ENCODE data around the gene TBX1. TPM values are rescaled to one million over a fixed set of nuclear protein-coding genes. Genes with fewer than 3 reads are reported as not detected.

The TBX1 gene
- total and polyA plus RNA-seq, 10 of the 15 experiments (the other 5 are each of a cell fraction or from before 2014, with no cell fraction given) = not detected

GRCh38 chr22:19747551-19747950 is 13.0 kb upstream of the TBX1 start:
- WGBS (ENCODE audit: insufficient coverage, insufficient replicate concordance, low lambda C conversion rate, missing lambda C conversion rate) = 13% methylated on average over 12 of the region's 12 CpGs
- Histone ChIP-seq H3K27me3 (replicated peaks in 1 of 2; ENCODE audit: control insufficient read depth in 2 of 2, insufficient read depth in 2 of 2, low read length in 1 of 2) (peaks cover 0 to 3% of the 10 kb centered on the region in 2 experiments; a peak in 3 of 4 replicates), H2AFZ (ENCODE audit: control insufficient read depth, low read depth, low read length) (no peak overlapping the region), H3K9me3 (replicated peaks; ENCODE audit: control insufficient read depth, insufficient read depth, low read length) (no peaks in the 10 kb centered on the region), H3K9ac (ENCODE audit: control insufficient read depth, insufficient read depth, low read length) (no peak overlapping the region), H3K36me3 (ENCODE audit: control insufficient read depth in 2 of 2, insufficient read depth in 2 of 2, low read length in 1 of 2) (no peaks in the 10 kb centered on the region), H3K4me1 (ENCODE audit: control insufficient read depth, insufficient read depth, low read length) (no peaks in the 10 kb centered on the region), H3K27ac (ENCODE audit: control insufficient read depth, insufficient read depth) (no peak overlapping the region), H3K4me2 (ENCODE audit: control insufficient read depth, insufficient read depth) (no peak overlapping the region), H3K4me3 (no peak overlapping the region), H4K20me1 (ENCODE audit: control insufficient read depth, insufficient read depth) (peaks cover 1% of the 10 kb centered on the region; the same call in 1 of the 2 replicates), H3K79me2 (ENCODE audit: control insufficient read depth, insufficient read depth, low read length) (no peaks in the 10 kb centered on the region)
- DNase-seq (ENCODE audit: low read depth, low spot score) = no peak
- TF ChIP-seq BCLAF1 (IDR thresholded peaks at IDR 0.05) (no peak), CUX1 (IDR thresholded peaks at IDR 0.05; ENCODE audit: insufficient replicate concordance, low read depth, low read length) (no peak), RAD51 (IDR thresholded peaks at IDR 0.05) (no peak), NR2C1 (IDR thresholded peaks at IDR 0.05) (no peak), RBBP5 (conservative IDR thresholded peaks at IDR 0.05) (no peak), IRF4 (IDR thresholded peaks at IDR 0.05; ENCODE audit: low read depth, low read length) (no peak)
- TF ChIP-seq, protein P1, sequence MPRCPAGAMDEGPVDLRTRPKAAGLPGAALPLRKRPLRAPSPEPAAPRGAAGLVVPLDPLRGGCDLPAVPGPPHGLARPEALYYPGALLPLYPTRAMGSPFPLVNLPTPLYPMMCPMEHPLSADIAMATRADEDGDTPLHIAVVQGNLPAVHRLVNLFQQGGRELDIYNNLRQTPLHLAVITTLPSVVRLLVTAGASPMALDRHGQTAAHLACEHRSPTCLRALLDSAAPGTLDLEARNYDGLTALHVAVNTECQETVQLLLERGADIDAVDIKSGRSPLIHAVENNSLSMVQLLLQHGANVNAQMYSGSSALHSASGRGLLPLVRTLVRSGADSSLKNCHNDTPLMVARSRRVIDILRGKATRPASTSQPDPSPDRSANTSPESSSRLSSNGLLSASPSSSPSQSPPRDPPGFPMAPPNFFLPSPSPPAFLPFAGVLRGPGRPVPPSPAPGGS (IDR thresholded peaks at IDR 0.05; ENCODE audit: borderline replicate concordance, insufficient read depth, low read depth, low read length, poor library complexity, severe bottlenecking) = no peak
- TF ChIP-seq, protein P2, sequence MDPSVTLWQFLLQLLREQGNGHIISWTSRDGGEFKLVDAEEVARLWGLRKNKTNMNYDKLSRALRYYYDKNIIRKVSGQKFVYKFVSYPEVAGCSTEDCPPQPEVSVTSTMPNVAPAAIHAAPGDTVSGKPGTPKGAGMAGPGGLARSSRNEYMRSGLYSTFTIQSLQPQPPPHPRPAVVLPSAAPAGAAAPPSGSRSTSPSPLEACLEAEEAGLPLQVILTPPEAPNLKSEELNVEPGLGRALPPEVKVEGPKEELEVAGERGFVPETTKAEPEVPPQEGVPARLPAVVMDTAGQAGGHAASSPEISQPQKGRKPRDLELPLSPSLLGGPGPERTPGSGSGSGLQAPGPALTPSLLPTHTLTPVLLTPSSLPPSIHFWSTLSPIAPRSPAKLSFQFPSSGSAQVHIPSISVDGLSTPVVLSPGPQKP (IDR thresholded peaks at IDR 0.05; ENCODE audit: low read depth, low read length) = no peak
- intact Hi-C loops (cut with micrococcal nuclease; ENCODE audit: unreplicated experiment) (no loop called here), in situ Hi-C loops (cut with MboI) (no loop called here)
- BruUV-seq (replicated peaks) = no TSS peak
- no peak for FAIRE-seq
- CTCF ChIA-PET = interaction anchor here (0.6 to 1.1 kb wide), 2 partner anchors 9 to 167 kb away, joined by 3 to 4 read pairs; no protein-coding TSS in a partner anchor
- no peak for ATAC-seq
- SMC1A ChIA-PET (ENCODE audit: uncharacterized antibody, unreplicated experiment) = no interaction called here
- RAD21 ChIA-PET (ENCODE audit: unreplicated experiment) = no interaction called here
- POLR2A ChIA-PET = no interaction called here
